G401.6 (cell line): ENCODE data around the gene ARMS2.

ENCODE experiments used
- FAIRE-seq: peaks from 2 replicates; lab custom pipeline; 2012; peaks lifted over from hg19 to GRCh38; lab: Jason Lieb, UNC

ARMS2 gene

GRCh38 chr10:122494833-122495232 lies 40.4 kb downstream of the ARMS2 start:
- FAIRE-seq = no peak

DNA sequence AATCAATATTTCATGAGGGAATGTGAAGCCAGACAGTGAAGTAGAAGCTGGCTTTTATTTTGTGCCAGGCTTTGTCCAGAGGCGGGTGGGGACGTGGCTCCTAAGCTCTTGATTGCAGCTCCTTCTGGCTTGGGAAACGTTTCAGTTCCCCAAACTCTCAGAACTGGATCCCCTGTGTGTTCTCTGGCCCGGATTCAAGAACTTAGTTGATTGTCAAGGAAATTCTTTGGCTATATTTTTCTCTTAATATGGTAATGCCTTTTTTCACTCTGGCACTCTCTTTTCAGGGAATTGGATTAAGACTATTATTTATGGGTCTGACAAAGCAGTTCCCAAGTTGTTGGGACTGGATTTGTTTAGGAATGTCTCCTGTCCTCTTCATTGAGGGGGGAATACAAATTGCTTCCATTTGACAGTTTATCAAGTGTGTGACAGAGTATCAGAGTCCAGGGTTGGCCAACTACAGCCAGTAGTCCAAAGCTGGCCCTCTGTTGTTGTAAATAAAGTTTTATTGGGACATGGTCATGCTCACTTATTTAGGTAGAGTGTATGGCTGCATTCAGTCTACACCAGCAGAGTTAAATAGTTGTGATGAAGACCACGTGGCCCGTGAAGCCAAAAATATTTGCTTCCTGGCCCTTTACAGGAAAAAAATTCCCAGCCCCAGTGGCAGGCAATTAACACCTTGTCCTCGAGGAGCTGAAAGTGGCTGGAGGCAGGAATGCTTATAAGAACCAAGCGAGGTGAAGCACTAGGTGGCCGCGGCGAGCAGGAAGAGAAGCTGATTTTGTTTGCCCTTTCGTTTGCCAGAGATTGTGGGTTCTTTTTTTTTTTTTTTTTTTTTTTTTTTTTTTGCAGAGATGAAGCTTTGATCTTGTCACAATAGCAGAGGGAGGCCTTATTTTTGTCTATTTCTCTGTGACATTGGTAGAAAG lies 41.2 kb downstream of the ARMS2 start:
- no peak for FAIRE-seq

- FAIRE-seq = no peak
Measured at GRCh38 chr10:122497241-122497640, 42.8 kb downstream of the ARMS2 start.

DNA sequence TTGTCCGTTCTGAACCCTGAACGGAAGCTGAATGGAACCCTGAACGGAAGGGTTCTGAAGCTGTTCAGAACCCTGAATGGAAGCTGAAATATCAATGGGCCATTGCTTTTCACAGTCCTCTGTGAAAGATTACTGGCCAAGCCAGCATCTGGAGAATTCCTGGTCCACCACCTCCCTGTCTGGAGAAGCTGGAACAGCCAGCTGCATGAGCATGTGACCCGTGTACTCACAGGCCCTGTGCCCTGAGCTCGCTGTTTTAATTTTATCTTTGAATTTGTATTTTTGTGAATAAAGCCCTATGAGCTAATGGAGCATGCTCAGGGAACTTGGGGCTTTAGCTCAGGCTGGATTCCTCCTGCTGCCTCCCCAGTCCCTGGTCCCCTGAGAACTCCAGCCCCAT lies 44.1 kb downstream of the ARMS2 start:
- FAIRE-seq = no peak

GRCh38 chr10:122499012-122499411 lies 44.6 kb downstream of the ARMS2 start:
- no peak for FAIRE-seq

DNA sequence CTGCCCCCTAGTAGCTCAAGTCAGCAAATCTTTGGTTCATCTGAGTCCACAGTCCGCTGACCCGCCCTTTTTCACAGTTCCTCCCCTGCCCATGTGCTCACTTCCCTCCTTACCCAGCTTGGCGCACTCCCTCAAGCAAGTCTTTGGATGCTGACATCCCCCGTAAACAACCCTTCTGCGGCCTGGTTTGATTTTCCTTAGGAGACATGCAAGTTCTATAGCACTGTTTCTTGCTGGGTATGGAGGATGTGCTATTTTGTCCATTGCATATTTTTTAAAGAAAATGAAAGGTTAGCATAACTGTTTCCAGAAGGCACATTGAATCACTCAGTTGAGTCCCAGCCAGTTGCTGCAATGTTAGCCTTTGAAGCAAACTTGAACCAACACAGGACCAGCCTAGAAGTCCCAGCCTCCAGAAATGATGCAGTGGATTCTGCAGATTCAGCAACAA lies 45.1 kb downstream of the ARMS2 start:
- FAIRE-seq = no peak

- no peak for FAIRE-seq
Measured at GRCh38 chr10:122500194-122500593, 45.7 kb downstream of the ARMS2 start.

DNA sequence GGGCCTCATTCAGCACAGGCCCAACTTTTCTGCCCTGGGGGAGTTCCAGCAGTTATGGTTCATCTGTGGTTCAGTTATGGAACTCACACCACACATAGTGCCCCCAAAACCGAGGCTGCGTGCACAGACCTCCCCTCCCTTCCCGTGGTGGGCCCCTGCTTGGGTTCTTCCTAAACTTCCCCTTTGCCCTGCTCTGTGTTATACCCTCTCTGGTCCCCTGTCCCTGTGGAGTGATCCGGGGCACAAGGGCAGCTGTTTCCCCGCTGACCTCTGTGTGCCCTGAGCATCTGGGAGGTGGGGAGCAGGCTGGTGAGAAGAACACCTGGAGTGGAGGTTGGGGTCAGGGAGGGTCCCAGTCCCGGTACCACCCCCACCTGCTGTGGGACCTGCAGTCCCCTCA lies 46.3 kb downstream of the ARMS2 start:
- no peak for FAIRE-seq

DNA sequence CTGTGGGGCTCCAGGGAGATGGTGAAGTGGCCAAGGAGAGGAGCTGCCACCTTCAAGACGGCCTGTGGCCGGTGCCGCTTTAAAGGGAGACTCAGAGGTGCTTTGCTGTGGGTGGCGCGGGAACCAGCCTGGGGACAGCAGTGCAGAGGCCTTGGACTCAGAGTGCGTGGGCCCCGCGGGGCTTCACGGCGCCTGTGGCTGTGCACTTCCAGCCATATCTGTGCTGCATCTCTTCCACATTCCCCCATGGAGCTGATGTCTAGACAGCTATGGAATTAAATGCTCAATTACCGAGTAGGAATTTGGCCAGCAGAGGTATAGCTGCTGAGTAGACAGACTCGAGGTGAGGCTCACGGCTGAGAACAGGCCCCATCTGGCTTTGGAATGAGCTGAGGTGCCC lies 48.6 kb downstream of the ARMS2 start:
- no peak for FAIRE-seq

GRCh38 chr10:122503886-122504609 lies 49.6 kb downstream of the ARMS2 start:
- no peak for FAIRE-seq

DNA sequence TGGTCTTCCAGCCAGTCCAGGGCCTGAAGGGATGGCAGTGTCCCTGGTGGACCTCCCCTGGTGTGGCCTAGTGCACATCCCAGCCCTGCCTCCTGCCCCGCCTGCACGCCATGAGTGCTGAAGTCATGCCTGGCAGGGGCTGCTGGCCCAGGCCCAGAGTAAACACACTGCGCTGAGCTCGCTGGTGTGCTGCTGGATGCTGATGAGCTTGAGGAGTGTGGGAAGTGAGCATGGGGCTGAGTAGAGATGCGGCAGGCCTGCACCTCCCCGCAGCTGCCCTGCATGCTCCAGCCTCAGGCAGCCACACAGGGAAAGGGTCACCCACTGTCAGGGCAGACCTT lies 50.1 kb downstream of the ARMS2 start:
- FAIRE-seq = no peak

DNA sequence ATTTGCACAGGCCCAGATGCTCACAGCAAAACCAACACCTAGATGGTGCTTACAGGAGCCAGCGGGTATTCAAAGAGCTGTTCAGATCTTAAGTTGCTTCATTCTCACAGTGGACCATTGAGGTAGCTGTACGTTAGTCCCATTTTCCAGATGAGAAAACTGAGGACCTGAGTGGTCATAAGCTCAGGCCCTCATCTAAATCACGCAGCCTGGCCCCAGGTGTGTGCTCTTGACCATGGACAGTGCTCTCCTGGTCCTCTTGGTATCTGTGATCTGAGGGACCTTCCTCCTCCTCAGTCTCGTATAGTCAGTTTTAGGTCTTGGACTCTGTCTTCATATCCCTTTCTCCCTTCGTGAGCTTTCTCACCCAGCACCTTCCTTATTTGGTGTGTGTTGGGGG lies 50.6 kb downstream of the ARMS2 start:
- no peak for FAIRE-seq

DNA sequence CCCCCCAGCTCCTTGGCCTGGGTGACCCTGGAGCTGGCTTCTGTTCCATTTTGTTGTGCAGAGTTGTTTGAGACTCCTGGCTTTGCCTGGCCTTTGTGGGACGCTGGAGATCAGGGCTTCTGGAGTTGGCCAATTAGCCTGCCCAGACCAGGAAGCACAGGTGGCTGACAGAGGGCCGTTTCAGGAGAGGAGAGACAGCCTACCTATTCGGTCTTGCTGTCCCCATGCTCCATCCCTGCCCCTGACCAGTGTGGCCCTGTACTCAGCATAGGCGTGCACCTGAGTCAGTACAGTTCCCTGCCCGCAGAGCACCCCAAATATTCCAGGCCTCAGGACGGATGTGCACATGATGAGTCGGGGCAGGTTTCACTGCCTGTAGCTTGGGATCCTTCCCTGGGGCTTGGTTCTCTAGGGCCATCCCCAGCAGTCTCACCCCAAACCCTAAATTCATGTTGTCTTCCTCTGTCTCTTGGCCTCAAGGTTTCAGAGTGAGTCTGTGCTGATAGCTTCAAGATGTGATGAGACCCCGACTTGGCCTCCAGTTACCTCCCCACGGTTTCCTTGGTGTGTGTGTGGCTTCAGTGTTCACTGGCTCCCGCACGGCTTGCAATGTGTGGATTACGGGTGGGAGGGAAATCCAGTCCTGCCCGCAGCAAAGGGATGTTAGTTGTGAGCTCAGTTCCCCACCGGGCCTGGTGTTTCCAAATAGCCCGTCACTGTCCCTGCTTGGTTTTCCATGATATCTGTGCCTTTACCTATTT lies 51.6 kb downstream of the ARMS2 start:
- FAIRE-seq = no peak
